Epithelial cell of prostate (primary cell): ENCODE measurements around the gene CMBL.

Source experiments
- DNase-seq: peaks from one replicate; pipeline ENCODE4 v3.0.0-alpha.2; 2011; ENCODE audit warnings: low read depth, low spot score
- H3K27ac ChIP-seq: fragments of 450-650 bp; 2 replicates; pipeline ENCODE4 v1.5.1; 2017; ENCODE audit warnings: mild to moderate bottlenecking

CMBL gene

DNA sequence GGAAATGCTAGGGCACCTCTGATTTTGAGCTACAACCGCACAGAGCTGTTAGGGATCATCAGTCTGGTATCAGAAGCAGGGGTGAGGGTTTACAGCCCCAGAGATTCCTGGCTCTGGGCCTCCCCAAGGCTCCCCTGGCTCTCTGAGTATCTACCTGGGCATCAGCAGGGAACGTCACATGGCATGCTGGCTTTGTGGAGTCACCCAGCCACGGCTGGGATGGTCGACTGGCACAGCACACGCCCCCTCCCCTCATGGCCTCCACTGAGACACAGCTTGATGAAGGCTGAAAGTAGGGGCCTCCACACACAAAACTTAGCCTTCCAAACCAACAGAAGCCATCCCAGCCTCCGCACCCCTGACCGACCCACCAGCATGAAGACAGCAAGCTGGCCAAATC is 74.7 kb downstream of the CMBL start:
- H3K27ac ChIP-seq: no peak overlapping the region
- no peak for DNase-seq

DNA sequence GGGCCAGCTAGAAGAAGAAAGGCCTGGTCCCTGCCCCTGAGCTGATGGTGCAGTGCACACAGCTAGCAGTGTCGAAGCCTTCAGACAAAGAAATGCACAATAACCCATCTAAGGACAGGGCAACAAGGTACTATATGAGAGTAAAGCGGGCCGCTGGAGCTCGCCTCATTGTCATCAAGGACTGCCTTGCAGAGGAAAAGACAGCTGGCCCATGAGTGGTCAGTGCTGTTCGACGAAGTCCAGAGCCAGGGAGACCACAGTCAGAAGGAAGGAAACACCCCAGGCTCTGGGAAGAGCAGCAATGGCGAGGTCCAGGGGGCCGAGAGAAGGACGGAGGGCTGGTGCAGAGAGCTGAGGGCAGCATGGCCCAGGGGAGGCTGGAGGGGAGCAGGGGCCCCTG is 75.3 kb downstream of the CMBL start:
- H3K27ac ChIP-seq: no peak overlapping the region

DNA sequence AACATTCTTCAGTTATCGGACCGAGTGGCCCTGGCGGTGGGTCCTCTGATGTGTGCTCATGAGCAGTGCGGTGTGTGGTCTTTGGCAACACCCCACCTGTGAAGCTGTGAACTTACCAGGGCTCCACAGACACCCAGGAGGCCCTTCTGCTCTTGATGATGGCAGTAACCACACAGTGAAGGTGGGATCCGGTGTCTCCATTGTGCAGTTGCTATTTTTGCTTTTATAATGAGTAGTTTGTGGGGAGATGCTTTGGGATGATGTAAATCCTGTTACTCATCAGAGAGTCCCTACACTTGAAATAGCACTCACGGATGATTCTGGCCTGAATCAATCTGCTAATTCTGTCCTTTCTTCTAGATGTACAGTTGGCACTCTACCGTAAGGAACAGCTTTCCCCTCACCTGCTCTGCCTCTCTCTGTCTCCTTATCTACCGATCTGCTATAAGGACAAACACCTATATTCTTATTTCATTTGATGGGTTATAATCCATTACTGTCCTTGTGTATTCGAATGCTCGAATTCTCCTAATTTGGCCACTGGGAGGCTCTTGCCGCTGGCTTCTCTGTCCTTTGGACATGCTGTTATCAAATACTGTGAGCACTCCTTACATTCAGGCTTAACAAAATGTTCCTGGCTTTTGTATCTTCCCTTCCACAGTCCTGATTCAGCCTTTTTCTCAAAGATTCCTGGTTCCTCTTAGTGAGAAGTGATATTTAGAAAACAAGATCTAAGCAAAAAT is 78.2 kb downstream of the CMBL start:
- DNase-seq: no peak
- no peak overlapping the region for H3K27ac ChIP-seq

More for the DNA sequence above, 75.3 kb downstream of the CMBL start:
- DNase-seq: no peak

DNA sequence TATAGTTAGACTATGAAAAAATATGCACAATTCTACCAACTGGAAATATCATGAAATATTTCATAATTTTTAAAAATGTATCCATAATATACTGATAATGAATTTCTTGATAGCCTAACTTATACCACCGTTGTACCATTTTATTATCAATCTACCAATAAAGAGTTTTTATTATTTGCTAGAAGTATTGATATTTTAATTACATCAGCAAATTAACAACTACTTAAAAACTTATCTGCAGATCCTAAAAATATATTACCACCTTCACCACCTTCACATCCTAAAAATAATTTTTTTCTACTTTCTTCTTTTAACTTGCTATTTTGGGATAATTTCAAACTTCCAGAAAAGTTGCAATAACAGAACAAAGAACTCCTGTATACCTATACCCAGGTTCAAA is 79.4 kb downstream of the CMBL start:
- no peak overlapping the region for H3K27ac ChIP-seq
- DNase-seq: no peak
